OCI-LY7 (cell line): ENCODE results near the gene SCARB2. TPM values are rescaled to one million over a fixed set of nuclear protein-coding genes. Genes with fewer than 3 reads are reported as not detected.

Experiments used
- BruUV-seq: library from RNA; stranded (reverse); fragments of 400-500 nt; replicated peaks from 2 replicates; lab custom pipeline; 2021; lab: Mats Ljungman, UMichigan
- CTCF ChIA-PET: fragments of 300-600 bp; sonication (Branson Sonifier 250); formaldehyde crosslinking; loops from one replicate; lab custom pipeline; 2022; ENCODE audit warnings: antibody characterized with exemption; ENCODE audit not compliant: unreplicated experiment; lab: Charles Lee
- POLR2A ChIA-PET: fragments of 300-600 bp; sonication (Branson Sonifier 250); formaldehyde crosslinking; loops from one replicate; lab custom pipeline; 2022; ENCODE audit warnings: antibody characterized with exemption; lab: Charles Lee
- DNase-seq: peaks from one replicate; pipeline ENCODE4 v3.0.0-alpha.2; 2015; ENCODE audit warnings: low spot score
- H2AFZ ChIP-seq: fragments of 200-600 bp; sonication (generic), shearing (Covaris generic); 2 replicates; pipeline ENCODE4 v1.6.1; 2014; ENCODE audit warnings: mild to moderate bottlenecking, antibody characterized with exemption, low read length, moderate library complexity
- H3K27ac ChIP-seq: fragments of 200-600 bp; sonication (generic); 2 replicates; pipeline ENCODE4 v1.5.1; 2014; ENCODE audit warnings: mixed run types, low read depth, mild to moderate bottlenecking, moderate library complexity, low read length, inconsistent platforms; ENCODE audit not compliant: poor library complexity, severe bottlenecking
- H3K36me3 ChIP-seq: fragments of 200-600 bp; sonication (generic); 2 replicates; pipeline ENCODE4 v1.6.1; 2014; ENCODE audit warnings: mild to moderate bottlenecking, antibody characterized with exemption, low read length, moderate library complexity, mixed read lengths; ENCODE audit not compliant: insufficient read depth
- H3K4me1 ChIP-seq: fragments of 200-600 bp; sonication (generic); 2 replicates; pipeline ENCODE4 v1.5.1; 2014; ENCODE audit warnings: mild to moderate bottlenecking, low read length; ENCODE audit not compliant: insufficient read depth, poor library complexity, severe bottlenecking
- H3K4me2 ChIP-seq: fragments of 200-600 bp; sonication (generic); 2 replicates; pipeline ENCODE4 v1.6.1; 2014; ENCODE audit warnings: mild to moderate bottlenecking, low read length
- H3K4me3 ChIP-seq: fragments of 200-600 bp; sonication (generic); 2 replicates; pipeline ENCODE4 v1.5.1; 2014; ENCODE audit warnings: mild to moderate bottlenecking, low read depth, low read length; ENCODE audit not compliant: poor library complexity, severe bottlenecking
- H3K79me2 ChIP-seq: fragments of 200-600 bp; sonication (generic); 2 replicates; pipeline ENCODE4 v1.6.1; 2016; ENCODE audit warnings: low read depth, mild to moderate bottlenecking, low read length, moderate library complexity, mixed read lengths; ENCODE audit not compliant: insufficient read depth
- H3K9me2 ChIP-seq: fragments of 200-600 bp; sonication (generic); 2 replicates; pipeline ENCODE4 v1.6.1; 2016; ENCODE audit warnings: mild to moderate bottlenecking, low read length, mixed read lengths; ENCODE audit not compliant: insufficient read depth
- H3K9me3 ChIP-seq: fragments of 200-600 bp; sonication (generic); 2 replicates; pipeline ENCODE4 v1.6.1; 2014; ENCODE audit warnings: mild to moderate bottlenecking, mixed run types, low read length, mixed read lengths
- H4K20me1 ChIP-seq: fragments of 200-600 bp; sonication (generic); 2 replicates; pipeline ENCODE4 v1.6.1; 2014; ENCODE audit warnings: mild to moderate bottlenecking, antibody characterized with exemption, low read length, moderate library complexity, mixed read lengths; ENCODE audit not compliant: insufficient read depth
- CTCF ChIP-seq: fragments of 200-600 bp; sonication (generic); conservative IDR thresholded peaks from 2 replicates; pipeline ENCODE4 v1.5.1; 2014; ENCODE audit warnings: mild to moderate bottlenecking, antibody characterized with exemption, low read length, moderate library complexity, mixed read lengths
- EZH2phosphoT487 ChIP-seq: fragments of 200-600 bp; sonication (generic); IDR thresholded peaks from 2 replicates; pipeline ENCODE4 v1.6.1; 2018; ENCODE audit warnings: low read depth, borderline replicate concordance, mild to moderate bottlenecking, mixed run types, antibody characterized with exemption, low read length, moderate library complexity, mixed read lengths
- intact Hi-C: fragments of 100-400 bp; cut with micrococcal nuclease; formaldehyde crosslinking; loops from one replicate; pipeline ENCODE4 v1.10.0; 2022; ENCODE audit not compliant: unreplicated experiment
- total RNA-seq, 2 experiments: library from RNA; depleted of rRNA in 1 of 2; stranded (reverse); fragments of >200 nt in 1 of 2; shearing (Covaris generic) in 1 of 2; gene quantifications; 2 replicates each; pipeline ENCODE4 v1.2.3, GENCODE V29; 2014 to 2022

Gene SCARB2
- total RNA-seq, 2 experiments from 2014 or later = 1.1 TPM; not detected in 1

GRCh38 chr4:76178296-76178695 lies 35.3 kb downstream of the SCARB2 start:
- BruUV-seq = no TSS peak
- no peak for DNase-seq
- no peak overlapping the region for H2AFZ ChIP-seq
- H3K9me2 ChIP-seq = no peaks in the 10 kb centered on the region
- no peak for TF ChIP-seq EZH2phosphoT487
- no peak for TF ChIP-seq CTCF
- no peaks in the 10 kb centered on the region for H3K9me3 ChIP-seq
- no peak overlapping the region for H3K4me2 ChIP-seq
- intact Hi-C loops = no loop called here
- POLR2A ChIA-PET = no interaction called here
- H3K36me3 ChIP-seq = no peaks in the 10 kb centered on the region
- no peak overlapping the region for H3K27ac ChIP-seq
- CTCF ChIA-PET = no interaction called here
- no peaks in the 10 kb centered on the region for H3K79me2 ChIP-seq
- H3K4me1 ChIP-seq = no peaks in the 10 kb centered on the region
- H3K4me3 ChIP-seq = no peak overlapping the region
- no peaks in the 10 kb centered on the region for H4K20me1 ChIP-seq

- ChIA-PET POLR2A (no interaction called here), CTCF (no interaction called here)
- TF ChIP-seq CTCF (no peak), EZH2phosphoT487 (no peak)
- intact Hi-C loops = no loop called here
- Histone ChIP-seq H3K4me3 (no peak overlapping the region), H3K9me2 (no peaks in the 10 kb centered on the region), H3K79me2 (no peaks in the 10 kb centered on the region), H3K27ac (no peak overlapping the region), H3K4me2 (no peak overlapping the region), H2AFZ (no peak overlapping the region), H3K4me1 (no peaks in the 10 kb centered on the region), H3K9me3 (no peaks in the 10 kb centered on the region), H4K20me1 (no peaks in the 10 kb centered on the region), H3K36me3 (no peaks in the 10 kb centered on the region)
- DNase-seq = no peak
- no TSS peak for BruUV-seq
These were observed 35.9 kb downstream of the SCARB2 start for GRCh38 chr4:76177709-76178108.

GRCh38 chr4:76175336-76175735 lies 38.3 kb downstream of the SCARB2 start:
- no peak for DNase-seq
- Histone ChIP-seq H3K27ac (no peak overlapping the region), H3K4me3 (no peak overlapping the region), H3K79me2 (no peaks in the 10 kb centered on the region), H3K36me3 (no peaks in the 10 kb centered on the region), H3K4me2 (no peak overlapping the region), H4K20me1 (no peaks in the 10 kb centered on the region), H3K4me1 (no peaks in the 10 kb centered on the region), H3K9me3 (no peaks in the 10 kb centered on the region), H2AFZ (no peak overlapping the region), H3K9me2 (no peaks in the 10 kb centered on the region)
- CTCF ChIA-PET = no interaction called here
- TF ChIP-seq EZH2phosphoT487 (no peak), CTCF (no peak)
- POLR2A ChIA-PET = no interaction called here
- intact Hi-C loops = no loop called here
- no TSS peak for BruUV-seq
